HS-27A (cell line): ENCODE results near the gene MIGA1.
"Not testable (repeated sequence)": the region's sequence is repeated elsewhere in the genome, so short reads cannot be mapped to it uniquely, and the experiment has no call there.

Experiments
- DNase-seq: peaks from one replicate; pipeline ENCODE4 v3.0.0-alpha.2; 2012; ENCODE audit warnings: low read depth, missing footprints

MIGA1 gene, protein sequence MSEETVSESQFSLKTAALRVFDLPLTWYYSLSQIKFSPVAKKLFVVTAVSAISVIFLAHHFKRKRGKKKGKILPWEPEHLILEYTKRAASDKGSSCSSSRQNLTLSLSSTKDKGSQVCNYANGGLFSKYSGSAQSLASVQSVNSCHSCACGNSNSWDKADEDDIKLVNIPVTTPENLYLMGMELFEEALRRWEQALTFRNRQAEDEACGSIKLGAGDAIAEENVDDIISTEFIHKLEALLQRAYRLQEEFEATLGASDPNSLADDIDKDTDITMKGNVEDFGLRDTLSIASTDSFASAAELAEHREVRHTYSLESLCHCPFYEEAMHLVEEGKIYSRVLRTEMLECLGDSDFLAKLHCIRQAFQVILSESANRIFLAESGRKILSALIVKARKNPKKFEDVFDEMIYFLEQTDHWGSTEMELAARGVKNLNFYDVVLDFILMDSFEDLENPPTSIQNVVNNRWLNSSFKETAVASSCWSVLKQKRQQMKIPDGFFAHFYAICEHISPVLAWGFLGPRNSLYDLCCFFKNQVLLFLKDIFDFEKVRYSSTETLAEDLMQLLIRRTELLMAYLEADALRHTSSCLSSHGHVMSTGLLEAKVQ

GRCh38 chr1:77779529-77780281 is at the start of gene MIGA1:
MIGA1 (plus strand) TSS chr1:77779649; CDS start chr1:77783253, 3,604 bp downstream.
- DNase-seq = peak; percentile 77

DNA sequence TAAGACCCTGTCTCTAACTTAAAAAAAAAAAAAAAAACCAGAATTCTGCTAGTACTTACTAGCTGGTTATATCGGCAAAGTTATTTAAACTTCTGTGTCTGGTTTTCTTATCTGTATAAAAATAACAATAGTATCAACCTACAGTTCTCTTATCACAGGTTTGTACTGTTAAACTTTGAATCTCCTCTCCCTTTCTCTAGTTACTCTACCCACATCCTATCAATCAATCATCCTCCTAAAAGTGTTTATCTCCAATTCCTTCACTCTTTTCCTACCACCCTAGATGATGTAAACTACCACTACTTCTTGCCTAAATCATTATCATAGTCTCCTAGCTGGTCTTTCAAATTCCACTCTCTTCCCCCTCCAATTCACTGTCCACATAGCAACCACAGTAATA is 47.4 kb upstream of the MIGA1 start:
- no peak for DNase-seq

GRCh38 chr1:77739235-77739634 is 40.2 kb upstream of the MIGA1 start:
- DNase-seq = no peak

DNA sequence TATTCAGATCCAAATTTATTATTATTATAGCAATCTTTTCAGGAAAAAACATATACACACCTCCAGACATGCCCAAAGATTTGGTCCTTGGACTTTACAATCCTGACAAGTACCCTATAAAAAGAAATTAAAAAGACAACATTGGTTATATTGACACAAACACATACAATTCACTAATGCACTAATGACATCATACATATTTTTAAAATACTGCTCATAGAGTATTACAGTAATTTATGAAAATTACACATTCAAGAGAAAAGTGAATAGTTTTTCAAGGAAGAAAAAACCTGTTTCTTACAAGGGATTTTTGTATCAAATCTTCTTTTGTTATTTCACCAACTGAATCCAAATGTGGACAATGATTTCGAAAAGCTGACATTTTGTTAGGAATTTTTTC is 38.1 kb upstream of the MIGA1 start:
- DNase-seq = no peak

GRCh38 chr1:77742011-77742555 is 37.4 kb upstream of the MIGA1 start:
- DNase-seq = no peak

DNA sequence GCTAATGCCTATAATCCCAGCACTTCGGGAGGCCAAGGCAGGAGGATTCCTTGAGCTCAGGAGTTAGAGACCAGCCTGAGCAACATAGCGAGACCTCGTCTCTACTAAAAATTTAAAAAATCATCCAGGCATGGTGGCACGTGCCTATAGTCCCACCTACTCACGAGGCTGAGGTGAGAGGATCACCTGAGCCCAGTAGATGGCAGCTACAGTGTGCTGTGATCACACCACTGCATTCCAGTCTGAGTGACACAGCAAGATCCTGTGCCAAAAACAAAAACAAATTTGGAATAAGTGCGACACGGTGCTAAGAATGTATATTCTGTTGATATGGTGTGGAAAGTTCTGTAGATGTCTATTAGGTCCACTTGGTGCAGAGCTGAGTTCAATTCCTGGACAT is 34.9 kb upstream of the MIGA1 start:
- no peak for DNase-seq

DNA sequence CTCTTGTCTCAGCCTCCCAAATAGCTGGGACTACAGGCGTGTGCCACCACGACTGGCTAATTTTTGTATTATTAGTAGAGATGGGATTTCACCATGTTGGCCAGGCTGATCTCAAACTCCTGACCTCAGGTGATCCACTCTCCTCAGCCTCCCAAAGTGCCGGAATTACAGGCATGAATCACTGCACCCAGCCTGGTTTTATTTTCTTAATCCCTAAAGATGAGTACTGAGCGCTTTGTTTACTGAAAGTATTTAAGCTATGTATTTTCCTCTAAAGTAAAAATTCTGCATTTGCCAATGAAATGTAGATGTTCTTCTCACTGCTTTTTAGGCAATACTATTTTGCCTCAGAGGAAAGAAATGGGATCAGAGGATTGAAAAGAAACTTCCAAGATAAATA is 30.0 kb upstream of the MIGA1 start:
- DNase-seq = not testable (repeated sequence)

DNA sequence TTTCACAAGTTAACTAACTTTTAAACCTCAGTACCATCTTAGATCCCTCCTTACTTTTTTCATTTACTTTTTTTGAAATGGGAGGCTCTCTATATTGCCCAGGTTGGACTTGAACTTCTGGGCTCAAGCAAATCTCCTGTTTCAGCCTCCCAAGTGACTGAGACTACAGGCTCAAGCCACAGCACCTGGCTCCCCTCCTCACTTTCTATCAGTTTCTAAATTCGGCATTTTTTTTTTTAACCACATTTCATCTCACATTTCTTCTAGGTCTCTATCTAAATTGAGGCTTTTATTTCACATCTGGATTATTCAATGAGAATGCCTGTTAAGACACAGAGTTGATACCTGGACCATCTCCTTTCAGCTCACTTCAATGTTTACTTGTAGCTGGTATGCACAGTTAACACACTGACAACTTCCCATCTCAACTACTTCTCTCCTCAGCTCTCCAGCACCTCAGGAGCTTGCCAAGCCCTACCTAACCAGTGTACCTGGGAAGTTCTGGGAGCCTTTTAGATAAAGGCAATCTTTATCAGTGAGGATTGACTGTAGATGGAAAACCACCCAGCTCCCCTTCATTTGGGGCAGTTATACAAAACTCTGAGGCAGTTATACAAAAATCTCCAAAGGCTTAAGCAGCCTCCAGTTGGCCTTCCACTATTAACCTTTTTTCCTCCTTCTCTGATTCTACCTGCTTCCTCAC is 23.2 kb upstream of the MIGA1 start:
- DNase-seq = no peak

DNA sequence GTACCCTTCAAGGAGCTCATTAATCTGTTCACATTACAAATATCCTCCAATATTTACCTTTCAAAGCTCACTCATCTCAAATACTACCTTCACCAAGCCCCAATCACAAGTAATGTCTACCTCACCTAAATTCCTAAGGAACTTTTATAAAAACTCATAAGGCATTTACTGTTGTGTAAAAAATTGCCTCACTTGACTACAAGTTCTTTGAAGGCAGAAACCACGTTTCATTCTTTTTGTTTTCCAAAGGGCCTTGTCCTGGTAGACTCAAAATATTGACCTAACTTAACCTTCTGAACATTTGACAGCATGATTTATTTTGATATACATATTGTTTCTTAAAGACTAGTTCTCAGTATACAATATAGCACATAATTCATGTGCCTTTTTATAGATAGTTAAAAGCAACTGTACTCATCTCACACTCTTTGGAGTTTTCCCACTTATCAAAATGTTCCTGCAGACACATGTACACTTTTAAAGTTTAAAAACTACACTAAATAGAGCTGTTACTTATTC is 22.3 kb upstream of the MIGA1 start:
- no peak for DNase-seq

- no peak for DNase-seq
Measured at GRCh38 chr1:77757603-77758002, 21.8 kb upstream of the MIGA1 start.

DNA sequence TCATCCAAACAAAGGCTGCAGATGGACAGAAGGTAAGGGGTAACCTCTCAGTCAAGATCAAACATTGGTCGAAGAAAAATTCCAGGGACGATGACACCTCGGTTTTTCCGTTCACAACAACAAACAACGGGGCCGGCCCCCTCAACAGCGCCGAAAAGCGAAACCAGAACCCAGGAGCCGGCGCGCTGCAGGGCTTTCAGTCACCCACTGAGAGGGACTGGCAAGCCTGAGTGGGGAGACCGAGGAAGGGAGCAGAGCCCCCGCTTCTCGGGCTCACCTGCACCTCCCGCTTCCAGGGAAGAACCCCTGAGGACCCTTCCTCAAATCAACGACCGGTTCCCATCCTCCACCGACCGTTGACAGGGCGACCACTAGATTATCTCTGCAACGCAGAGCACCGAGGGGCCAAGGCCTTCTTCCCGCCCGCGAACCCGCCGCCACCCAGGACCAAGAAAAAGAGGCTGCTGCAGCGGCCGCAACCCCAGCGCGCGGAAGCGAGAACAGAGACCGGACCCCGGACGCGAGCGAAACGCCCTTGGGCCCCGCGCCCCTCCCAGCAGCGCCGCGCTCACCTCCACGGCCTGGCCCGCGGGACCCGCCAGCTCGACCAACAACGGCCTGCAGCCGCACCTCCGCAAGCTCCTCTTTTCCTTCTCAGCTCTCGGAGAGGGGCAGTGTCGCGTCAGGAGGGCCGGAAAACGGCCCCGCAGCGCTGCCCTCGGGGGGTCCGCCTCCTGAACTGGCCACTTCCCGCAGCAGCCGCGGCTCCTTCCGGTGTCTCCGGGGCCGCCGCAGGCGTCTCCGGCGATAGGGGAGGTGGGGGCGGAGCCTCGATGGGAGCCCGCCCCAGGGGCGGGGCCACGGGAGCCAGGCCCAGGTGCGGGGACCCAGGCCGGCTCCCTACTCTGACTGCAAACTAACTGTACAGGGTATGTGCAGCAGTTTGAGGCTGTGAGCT is 20.1 kb upstream of the MIGA1 start, which contains the start of gene USP33:
Gene USP33, minus strand, starts transcription at position 782 of the 958 bp plus-strand sequence. CDS start 18,155 bp downstream, outside the sequence.
- peak; percentile 57 for DNase-seq

DNA sequence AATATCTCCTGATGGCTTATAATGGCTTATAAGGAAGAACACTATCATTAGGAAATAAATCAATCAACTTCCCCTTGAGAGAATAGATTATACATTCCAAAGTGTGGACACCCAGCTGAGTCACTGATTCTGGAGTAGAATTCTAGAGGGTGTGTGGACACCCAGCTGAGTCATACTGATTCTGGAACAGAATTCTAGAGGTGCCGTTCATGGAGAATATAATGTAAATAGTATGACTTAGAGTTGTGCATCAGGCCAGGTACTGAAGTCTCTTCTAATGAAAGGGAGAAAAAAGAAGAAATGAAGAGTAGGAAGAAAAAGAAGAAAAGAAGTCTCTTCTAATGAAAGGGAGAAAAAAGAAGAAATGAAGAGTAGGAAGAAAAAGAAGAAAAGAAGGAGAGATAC is 17.4 kb upstream of the MIGA1 start:
- DNase-seq = peak; percentile 57

DNA sequence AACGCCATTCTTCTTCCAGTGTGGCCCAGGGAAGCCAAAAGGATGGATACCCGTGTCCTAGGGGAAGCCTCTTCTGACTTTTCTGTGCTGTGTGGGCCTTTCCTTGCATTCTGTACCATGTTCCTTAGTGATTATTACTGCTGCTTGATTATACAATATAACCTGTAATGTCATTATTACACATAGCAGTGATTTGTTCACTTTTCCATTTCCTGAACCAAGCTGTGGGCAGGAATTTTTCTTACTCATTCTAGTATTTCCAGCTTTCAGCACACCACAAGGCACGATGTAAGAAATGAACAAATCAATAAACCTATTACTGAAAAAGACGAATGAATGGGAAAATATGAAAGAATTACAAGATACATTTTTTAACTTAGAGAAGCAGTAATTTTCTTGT is 11.4 kb upstream of the MIGA1 start:
- DNase-seq = no peak

DNA sequence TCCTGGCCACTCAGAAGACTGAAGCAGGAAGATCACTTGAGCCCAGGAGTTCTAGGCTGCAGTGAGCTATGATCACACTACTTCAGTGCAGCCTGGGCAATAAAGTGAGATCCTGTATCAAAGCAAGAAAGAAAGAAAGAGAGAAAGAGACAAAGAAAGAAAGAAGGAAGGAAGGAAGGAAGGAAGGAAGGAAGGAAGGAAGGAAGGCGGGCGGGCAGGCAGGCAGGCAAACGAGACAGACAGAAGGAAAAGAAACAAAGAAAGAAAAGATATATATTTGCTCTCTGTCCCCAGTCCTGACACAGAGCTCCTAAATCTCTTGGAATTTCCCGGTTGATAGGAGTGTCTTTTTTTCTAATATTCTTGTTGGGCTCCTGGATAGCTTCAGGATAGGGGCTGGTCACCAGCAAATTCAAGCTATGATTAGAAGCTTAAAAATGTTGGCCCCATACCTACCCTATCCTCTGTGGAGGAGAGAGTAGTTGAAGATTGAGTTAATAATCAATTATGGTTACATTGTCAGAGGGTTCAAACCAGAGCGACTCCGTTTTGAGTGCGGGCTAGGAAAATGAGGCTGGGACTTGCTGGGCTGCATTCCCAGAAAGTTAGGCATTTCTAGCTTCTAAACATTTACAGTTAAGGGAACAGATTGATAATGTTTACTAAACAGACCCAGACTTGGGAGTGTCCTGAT is 3.3 kb upstream of the MIGA1 start:
- DNase-seq = no peak

DNA sequence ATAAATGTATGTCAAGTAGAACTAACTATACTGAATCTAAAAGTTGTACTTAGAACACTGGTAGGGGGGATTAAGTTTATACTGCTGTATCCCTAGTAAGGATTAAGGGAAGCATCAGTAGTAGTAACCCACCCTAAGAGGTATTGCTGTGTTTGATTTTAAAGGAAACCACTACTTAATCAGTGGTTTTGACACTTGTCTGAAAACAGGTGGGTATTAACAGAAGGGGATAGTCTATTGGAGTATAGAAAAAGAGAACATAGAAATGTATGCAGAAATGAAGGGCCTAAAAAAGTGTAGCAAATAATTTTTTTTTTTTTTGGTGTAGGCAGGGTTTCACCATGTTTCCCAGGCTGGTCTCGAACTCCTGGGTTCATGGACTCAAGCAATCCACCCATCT is 2.2 kb downstream of the MIGA1 start:
- DNase-seq = no peak

GRCh38 chr1:77783141-77783540 is 3.7 kb downstream of the MIGA1 start:
- no peak for DNase-seq

DNA sequence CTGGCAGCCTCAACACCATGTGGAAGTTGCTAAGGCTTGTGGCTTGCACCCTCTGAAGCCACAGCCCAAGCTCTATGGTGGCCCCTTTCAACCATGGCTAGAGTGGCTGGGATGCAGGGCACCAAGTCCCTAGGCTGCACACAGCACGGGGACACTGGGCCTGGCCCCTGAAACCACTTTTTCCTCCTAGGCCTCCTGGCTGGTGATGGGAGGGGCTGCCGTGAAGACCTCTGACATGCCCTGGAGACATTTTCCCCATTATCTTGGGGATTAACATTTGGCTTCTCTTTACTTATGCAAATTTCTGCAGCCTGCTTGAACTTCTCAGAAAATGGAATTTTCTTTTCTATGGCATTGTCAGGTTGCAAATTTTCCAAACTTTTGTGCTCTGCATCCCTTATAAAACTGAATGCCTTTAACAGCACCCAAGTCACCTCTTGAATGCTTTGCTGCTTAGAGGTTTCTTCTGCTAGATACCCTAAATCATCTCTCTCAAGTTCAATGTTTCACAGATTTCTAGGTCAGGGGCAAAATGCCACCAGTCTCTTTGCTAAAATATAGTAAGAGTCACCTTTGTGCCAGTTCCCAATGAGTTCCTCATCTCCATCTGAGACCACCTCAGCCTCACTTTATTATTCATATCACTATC is 6.8 kb downstream of the MIGA1 start:
- DNase-seq = not testable (repeated sequence)

DNA sequence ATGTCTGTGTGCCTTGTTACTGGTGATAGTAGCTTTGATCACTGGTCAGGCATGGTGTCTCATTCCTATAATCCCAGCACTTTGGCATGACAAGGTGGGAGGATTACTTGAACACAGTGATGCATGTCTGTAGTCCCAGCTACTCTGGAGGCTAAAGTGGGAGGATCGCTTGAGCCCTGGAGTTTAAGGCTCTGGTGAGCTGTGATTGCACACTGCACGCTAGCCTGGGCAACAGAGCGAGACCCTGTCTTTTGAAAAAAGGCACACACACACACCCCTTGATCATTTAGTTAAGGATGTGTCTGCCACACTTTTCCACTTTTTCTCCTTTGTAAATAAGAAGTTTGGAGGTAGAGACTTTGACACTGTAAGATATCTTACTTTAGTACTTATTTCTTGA is 15.1 kb downstream of the MIGA1 start:
- DNase-seq = no peak

GRCh38 chr1:77796695-77797405 is 17.4 kb downstream of the MIGA1 start:
- no peak for DNase-seq
